SK-N-SH treated with all-trans-retinoic acid at 6 μM for 48 hours (cell line): ENCODE measurements around the gene DENND5A.

ENCODE experiments used
- ATAC-seq: fragments of 200-7000 bp; cut with Tn5 transposase; 3 replicates; pipeline ENCODE4 v1.9.1; 2020; ENCODE audit warnings: mild to moderate bottlenecking, moderate library complexity
- ARNTL ChIP-seq: fragments of 450-650 bp; formaldehyde crosslinking; IDR thresholded peaks from 2 replicates; pipeline ENCODE4 v1.5.0; 2020; ENCODE audit warnings: low read depth, mild to moderate bottlenecking, moderate library complexity, borderline replicate concordance
- CREB5 ChIP-seq: fragments of 250-450 bp; sonication (Bioruptor Pico); IDR thresholded peaks from 2 replicates; pipeline ENCODE4 v1.5.1; 2020; ENCODE audit warnings: low read depth, mild to moderate bottlenecking, moderate library complexity
- CSDC2 ChIP-seq: fragments of 250-450 bp; sonication (Bioruptor Pico); IDR thresholded peaks from 2 replicates; pipeline ENCODE4 v1.5.0; 2020; ENCODE audit warnings: mild to moderate bottlenecking, moderate library complexity
- ESRRG ChIP-seq: fragments of 250-450 bp; sonication (Bioruptor Pico); IDR thresholded peaks from 2 replicates; pipeline ENCODE4 v1.6.1; 2021; ENCODE audit warnings: mild to moderate bottlenecking
- ISL1 ChIP-seq: fragments of 250-450 bp; sonication (Bioruptor Pico); IDR thresholded peaks from 2 replicates; pipeline ENCODE4 v2.1.2; 2022; ENCODE audit warnings: mild to moderate bottlenecking, moderate library complexity
- OSR1 ChIP-seq: fragments of 250-450 bp; sonication (Bioruptor Pico); IDR thresholded peaks from 2 replicates; pipeline ENCODE4 v1.8.0; 2022; ENCODE audit warnings: moderate library complexity, mild to moderate bottlenecking, inconsistent platforms
- PATZ1 ChIP-seq: fragments of 250-450 bp; sonication (Bioruptor Pico); IDR thresholded peaks from 2 replicates; pipeline ENCODE4 v1.8.0; 2020; ENCODE audit warnings: mild to moderate bottlenecking, moderate library complexity, borderline replicate concordance
- POU6F1 ChIP-seq: fragments of 250-450 bp; sonication (Bioruptor Pico); IDR thresholded peaks from 2 replicates; pipeline ENCODE4 v1.8.0; 2021; ENCODE audit warnings: low read depth, mild to moderate bottlenecking, moderate library complexity, borderline replicate concordance
- PPARA ChIP-seq: fragments of 250-450 bp; sonication (Bioruptor Pico); IDR thresholded peaks from 2 replicates; pipeline ENCODE4 v1.5.0; 2020; ENCODE audit warnings: mild to moderate bottlenecking, borderline replicate concordance
- RARB ChIP-seq: fragments of 250-450 bp; sonication (Bioruptor Pico); IDR thresholded peaks from 2 replicates; pipeline ENCODE4 v1.8.0; 2021; ENCODE audit warnings: mild to moderate bottlenecking, moderate library complexity
- SNAI2 ChIP-seq: fragments of 250-450 bp; sonication (Bioruptor Pico); IDR thresholded peaks from 2 replicates; pipeline ENCODE4 v1.5.0; 2020; ENCODE audit warnings: mild to moderate bottlenecking, moderate library complexity
- TCF4 ChIP-seq: fragments of 250-450 bp; sonication (Bioruptor Pico); IDR thresholded peaks from 2 replicates; pipeline ENCODE4 v1.8.0; 2021; ENCODE audit warnings: mild to moderate bottlenecking, moderate library complexity, borderline replicate concordance
- TOX ChIP-seq: fragments of 250-450 bp; sonication (Bioruptor Pico); IDR thresholded peaks from 2 replicates; pipeline ENCODE4 v1.8.0; 2021; ENCODE audit warnings: mild to moderate bottlenecking, moderate library complexity, borderline replicate concordance
- TSHZ2 ChIP-seq: fragments of 250-450 bp; sonication (Bioruptor Pico); IDR thresholded peaks from 2 replicates; pipeline ENCODE4 v1.5.0; 2020; ENCODE audit warnings: mild to moderate bottlenecking, moderate library complexity
- ZC3H10 ChIP-seq: fragments of 250-450 bp; sonication (Bioruptor Pico); IDR thresholded peaks from 2 replicates; pipeline ENCODE4 v1.5.1; 2021; ENCODE audit warnings: mild to moderate bottlenecking, moderate library complexity
- ZFP3 ChIP-seq: fragments of 250-450 bp; sonication (Bioruptor Pico); IDR thresholded peaks from 2 replicates; pipeline ENCODE4 v1.5.0; 2020; ENCODE audit warnings: mild to moderate bottlenecking, moderate library complexity
- ZFP30 ChIP-seq: fragments of 450-650 bp; formaldehyde crosslinking; IDR thresholded peaks from 2 replicates; pipeline ENCODE4 v1.5.0; 2022; ENCODE audit warnings: mild to moderate bottlenecking, moderate library complexity
- ZNF565 ChIP-seq: fragments of 450-650 bp; formaldehyde crosslinking; conservative IDR thresholded peaks from 2 replicates; pipeline ENCODE4 v1.5.0; 2020; ENCODE audit warnings: low read depth, mild to moderate bottlenecking, moderate library complexity
- ZNF70 ChIP-seq: fragments of 450-650 bp; formaldehyde crosslinking; IDR thresholded peaks from 2 replicates; pipeline ENCODE4 v1.5.0; 2020; ENCODE audit warnings: mild to moderate bottlenecking, moderate library complexity
- ZNF8 ChIP-seq: fragments of 450-650 bp; formaldehyde crosslinking; IDR thresholded peaks from 2 replicates; pipeline ENCODE4 v1.5.0; 2020; ENCODE audit warnings: mild to moderate bottlenecking, moderate library complexity

DENND5A gene

GRCh38 chr11:9089636-9090035, 175.5 kb downstream of the DENND5A start:
- TF ChIP-seq ISL1 (no peak), ZNF70 (no peak), TCF4 (no peak), ARNTL (CRISPR knock-in tag) (no peak), ZC3H10 (CRISPR knock-in tag) (no peak), CSDC2 (CRISPR knock-in tag) (no peak), ESRRG (CRISPR knock-in tag) (no peak), POU6F1 (CRISPR knock-in tag) (no peak), PPARA (CRISPR knock-in tag) (no peak), RARB (CRISPR knock-in tag) (no peak), SNAI2 (CRISPR knock-in tag) (no peak), ZNF8 (CRISPR knock-in tag) (no peak), ZFP30 (no peak), PATZ1 (CRISPR knock-in tag) (no peak), TOX (CRISPR knock-in tag) (no peak), ZFP3 (CRISPR knock-in tag) (no peak), TSHZ2 (CRISPR knock-in tag) (no peak), CREB5 (no peak), OSR1 (CRISPR knock-in tag) (no peak)
- TF ChIP-seq, all 23 proteins: peak for 0
- no peak for ATAC-seq

GRCh38 chr11:9089061-9089460, 176.1 kb downstream of the DENND5A start:
- TF ChIP-seq ZNF565 (CRISPR knock-in tag) (no peak), CSDC2 (CRISPR knock-in tag) (no peak), PATZ1 (CRISPR knock-in tag) (no peak), POU6F1 (CRISPR knock-in tag) (no peak), ISL1 (no peak), ZFP3 (CRISPR knock-in tag) (no peak), ZFP30 (no peak)
- ATAC-seq = no peak
